ENCODE data around the gene CST7. TPM values are rescaled to one million over a fixed set of nuclear protein-coding genes. Genes with fewer than 3 reads are reported as not detected.

Gene CST7
- total and polyA plus RNA-seq, 2 of the 13 experiments (the other 11 are each of a cell fraction or from before 2014, with no cell fraction given): not detected

GRCh38 chr20:24992487-24993205, 43.6 kb downstream of the CST7 start, which contains the start of gene APMAP (continued):
- peak; percentile 94 for TF ChIP-seq TIGD3 (CRISPR knock-in tag; IDR thresholded peaks at IDR 0.05; ENCODE audit: borderline replicate concordance)
- TF ChIP-seq NFKBIZ (CRISPR knock-in tag; IDR thresholded peaks at IDR 0.05): no peak
- peak; percentile 94; the same call in 1 of the 2 replicates for TF ChIP-seq ZNF136 (CRISPR knock-in tag; IDR thresholded peaks at IDR 0.05; ENCODE audit: low read depth)
- TF ChIP-seq ZNF431 (CRISPR knock-in tag; IDR thresholded peaks at IDR 0.05; ENCODE audit: borderline replicate concordance, low read depth): peak; percentile 94
- TF ChIP-seq MIXL1 (CRISPR knock-in tag; IDR thresholded peaks at IDR 0.05): peak; percentile 91
- TF ChIP-seq RFXANK (CRISPR knock-in tag; IDR thresholded peaks at IDR 0.05): peak; percentile 92
- peak; percentile 82; the same call in 1 of the 2 replicates for TF ChIP-seq SAFB2 (CRISPR knock-in tag; IDR thresholded peaks at IDR 0.05; ENCODE audit: borderline replicate concordance, low read depth)
- peak; percentile 94 for TF ChIP-seq ZNF552 (CRISPR knock-in tag; IDR thresholded peaks at IDR 0.05; ENCODE audit: borderline replicate concordance)
- TF ChIP-seq ZNF318 (CRISPR knock-in tag; IDR thresholded peaks at IDR 0.05): no peak
- peak; percentile 97; the same call in 1 of the 2 replicates for TF ChIP-seq ZNF350 (CRISPR knock-in tag; IDR thresholded peaks at IDR 0.05; ENCODE audit: borderline replicate concordance, low read depth)
- peak; percentile 74 for TF ChIP-seq RFXAP (CRISPR knock-in tag; IDR thresholded peaks at IDR 0.05; ENCODE audit: borderline replicate concordance)
- TF ChIP-seq CC2D1A (CRISPR knock-in tag; IDR thresholded peaks at IDR 0.05): no peak
- peak; percentile 81; the same call in 1 of the 2 replicates for TF ChIP-seq MTF1 (CRISPR knock-in tag; IDR thresholded peaks at IDR 0.05)
- TF ChIP-seq ZFY (CRISPR knock-in tag; IDR thresholded peaks at IDR 0.05): peak; percentile 97
- TF ChIP-seq MIER2 (CRISPR knock-in tag; IDR thresholded peaks at IDR 0.05): no peak
- peak; percentile 47; the same call in 1 of the 2 replicates for TF ChIP-seq ZNF740 (CRISPR knock-in tag; IDR thresholded peaks at IDR 0.05)
- TF ChIP-seq PHF20 (CRISPR knock-in tag; IDR thresholded peaks at IDR 0.05): peak; percentile 98
- peak; percentile 99 for TF ChIP-seq KMT2B (CRISPR knock-in tag; IDR thresholded peaks at IDR 0.05)
- peak; percentile 99 for TF ChIP-seq ZNF703 (CRISPR knock-in tag; IDR thresholded peaks at IDR 0.05; ENCODE audit: borderline replicate concordance)

Data from HepG2 (cell line).